NCI-H774 (cell line): Measurements from ENCODE around the gene KBTBD2.
"Not testable (repeated sequence)": the region's sequence is repeated elsewhere in the genome, so short reads cannot be mapped to it uniquely, and the experiment has no call there.

Experiments used
- DNase-seq: peaks from one replicate; lab custom pipeline; 2025; lab: John Stamatoyannopoulos, UW

KBTBD2 gene

DNA sequence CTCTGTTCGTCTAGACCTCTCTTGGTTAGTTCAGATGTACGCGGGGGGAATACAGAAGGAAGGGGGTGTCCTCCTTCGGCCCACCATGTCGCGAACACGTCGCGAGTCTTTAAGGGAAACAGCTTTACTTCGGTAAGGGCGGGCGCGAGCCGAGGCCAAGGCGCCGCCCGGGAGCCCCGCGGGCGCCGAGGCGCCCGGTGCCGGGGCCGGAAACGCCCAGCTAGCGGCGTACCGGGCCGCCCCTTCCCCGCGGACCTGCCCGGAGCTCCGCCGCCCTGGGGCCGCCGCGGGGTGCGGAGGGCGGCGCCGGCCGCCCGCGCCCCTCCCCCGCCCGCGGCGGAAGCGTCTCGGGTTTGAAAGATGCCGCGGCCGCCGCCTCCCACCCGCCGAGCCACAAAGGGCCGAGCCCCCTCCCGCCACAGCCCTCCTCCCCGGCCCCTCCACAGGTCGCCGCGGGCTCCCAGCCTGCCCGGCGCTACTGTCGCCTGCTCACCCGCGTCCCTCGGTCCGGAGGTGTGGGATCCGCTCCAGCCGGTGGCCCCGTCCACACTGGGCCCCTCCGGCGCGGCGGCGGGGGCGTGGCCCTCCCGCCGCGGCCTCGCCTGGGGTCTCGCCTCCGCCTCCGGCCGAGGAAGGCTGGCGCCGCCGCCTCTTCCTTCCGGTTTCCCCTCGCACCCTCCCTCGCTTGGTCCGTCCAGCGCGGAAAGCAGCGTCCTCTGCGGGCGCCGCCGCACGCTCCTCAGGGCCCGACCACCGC is at the start of gene KBTBD2:
KBTBD2 (minus strand) TSS at position 718 of the 757 bp plus-strand sequence. CDS start 12,156 bp downstream, outside the sequence.
- DNase-seq = peak; percentile 80

DNA sequence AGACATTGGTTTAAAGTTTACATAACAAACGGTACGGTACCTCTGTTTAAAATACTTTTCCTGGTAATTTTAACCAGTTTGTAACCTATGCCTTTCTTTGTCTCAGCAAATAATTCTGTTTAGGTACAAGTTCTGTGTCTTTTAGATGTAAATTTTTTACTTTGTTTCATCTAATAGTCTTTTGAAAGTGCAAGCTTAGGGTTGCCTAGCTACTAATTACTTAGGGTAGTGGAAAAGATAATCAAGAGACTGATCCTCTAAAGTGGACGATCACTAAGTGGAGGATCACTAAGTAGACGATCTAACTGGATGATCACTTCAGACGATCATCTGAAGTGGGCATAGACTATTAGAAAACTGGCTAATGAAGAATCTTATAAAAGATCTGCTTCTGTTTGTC is 49.6 kb upstream of the KBTBD2 start:
- DNase-seq = no peak

DNA sequence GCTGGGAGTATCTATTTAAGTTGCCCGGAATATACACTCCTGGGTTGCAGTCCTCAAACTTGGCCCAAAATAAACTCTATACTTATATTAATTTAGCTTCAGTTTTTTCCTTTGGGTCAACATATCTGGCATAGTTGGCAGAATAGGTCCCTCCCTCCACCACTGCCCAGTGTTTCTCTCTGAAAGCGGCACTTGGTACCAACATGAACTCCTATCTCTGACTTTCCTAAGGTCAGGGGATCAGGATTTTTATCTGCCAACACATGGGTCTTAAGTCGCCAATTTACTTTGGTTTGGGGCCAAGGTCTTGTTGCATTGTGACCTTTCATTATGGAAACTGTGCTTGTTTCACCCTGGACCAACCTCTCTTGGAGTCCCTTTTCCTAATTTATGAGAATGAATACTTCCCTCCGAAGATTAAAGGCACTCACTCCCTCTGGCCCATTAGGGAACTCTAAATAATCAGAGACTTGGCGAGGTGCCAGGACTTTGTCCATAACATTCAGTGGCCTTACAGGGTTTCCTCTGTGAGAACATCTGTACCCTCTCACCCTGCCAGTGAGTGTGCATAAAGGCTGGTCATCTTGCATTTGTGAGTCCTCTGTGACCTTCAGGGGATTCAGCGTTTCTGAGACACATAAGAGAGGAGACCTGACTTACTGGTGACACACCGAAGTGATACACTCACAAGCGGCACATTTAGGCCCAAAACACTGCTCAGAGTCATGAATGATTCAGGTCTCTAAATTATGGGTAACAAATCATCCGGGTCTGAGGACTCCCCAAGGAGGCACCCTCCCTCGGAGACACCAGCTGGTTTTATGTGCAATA is 46.0 kb upstream of the KBTBD2 start:
- DNase-seq = peak; percentile 21

DNA sequence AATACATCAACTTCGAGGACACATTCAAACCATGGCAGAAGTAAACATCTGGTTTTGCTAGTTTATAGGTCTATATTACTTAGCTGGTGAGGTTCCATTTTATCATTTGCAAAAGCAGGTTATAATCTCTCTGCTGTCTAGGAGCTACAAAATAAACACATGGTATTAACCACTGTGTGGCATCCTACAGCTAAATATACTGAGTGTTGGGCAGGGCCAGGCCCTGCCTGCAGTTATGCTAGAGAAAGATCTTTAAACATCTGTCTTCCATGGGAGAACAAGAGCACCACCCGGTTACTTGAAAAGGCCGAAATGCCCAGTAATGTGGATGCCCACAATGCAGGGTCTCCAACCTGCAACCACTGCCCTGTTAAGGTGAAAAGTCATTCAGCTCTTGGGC is 45.1 kb upstream of the KBTBD2 start:
- DNase-seq = no peak

DNA sequence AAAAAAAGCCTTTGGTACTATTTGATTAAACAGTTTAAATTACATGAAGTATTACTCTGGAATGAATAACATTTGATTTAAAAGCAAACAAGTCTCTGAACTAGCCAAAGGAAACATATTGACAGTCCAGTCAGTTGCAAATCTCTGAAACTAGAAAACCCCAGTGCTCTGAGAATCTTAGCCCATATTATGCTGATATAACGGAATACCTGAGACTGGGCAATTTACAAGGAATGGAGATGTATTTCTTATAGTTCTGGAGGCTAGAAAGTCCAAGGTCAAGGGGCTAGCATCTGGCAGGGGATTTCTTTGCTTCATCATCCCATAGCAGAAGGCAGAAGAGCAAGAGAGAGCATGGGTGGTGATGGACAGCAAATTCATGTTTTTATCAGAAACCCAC is 44.0 kb upstream of the KBTBD2 start:
- no peak for DNase-seq

DNA sequence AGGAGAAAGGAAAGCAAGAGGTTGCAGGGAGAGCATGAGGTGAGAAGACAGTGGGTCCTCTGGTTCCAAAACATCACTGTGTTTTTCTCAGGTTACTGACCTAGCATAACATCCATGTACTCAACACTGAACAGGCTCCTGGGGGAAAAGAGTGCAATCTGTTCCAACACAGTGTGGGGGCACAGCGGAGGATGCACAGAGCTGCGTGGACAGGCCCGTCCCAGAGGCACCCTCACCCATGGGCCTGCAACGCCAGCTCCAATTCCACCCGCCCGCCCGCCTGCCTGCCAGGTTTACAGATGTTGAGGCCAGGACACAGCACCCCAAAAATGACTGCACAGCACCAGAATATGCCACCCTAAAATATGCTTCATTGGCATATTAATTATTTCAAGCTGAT is 38.8 kb upstream of the KBTBD2 start:
- DNase-seq = no peak

DNA sequence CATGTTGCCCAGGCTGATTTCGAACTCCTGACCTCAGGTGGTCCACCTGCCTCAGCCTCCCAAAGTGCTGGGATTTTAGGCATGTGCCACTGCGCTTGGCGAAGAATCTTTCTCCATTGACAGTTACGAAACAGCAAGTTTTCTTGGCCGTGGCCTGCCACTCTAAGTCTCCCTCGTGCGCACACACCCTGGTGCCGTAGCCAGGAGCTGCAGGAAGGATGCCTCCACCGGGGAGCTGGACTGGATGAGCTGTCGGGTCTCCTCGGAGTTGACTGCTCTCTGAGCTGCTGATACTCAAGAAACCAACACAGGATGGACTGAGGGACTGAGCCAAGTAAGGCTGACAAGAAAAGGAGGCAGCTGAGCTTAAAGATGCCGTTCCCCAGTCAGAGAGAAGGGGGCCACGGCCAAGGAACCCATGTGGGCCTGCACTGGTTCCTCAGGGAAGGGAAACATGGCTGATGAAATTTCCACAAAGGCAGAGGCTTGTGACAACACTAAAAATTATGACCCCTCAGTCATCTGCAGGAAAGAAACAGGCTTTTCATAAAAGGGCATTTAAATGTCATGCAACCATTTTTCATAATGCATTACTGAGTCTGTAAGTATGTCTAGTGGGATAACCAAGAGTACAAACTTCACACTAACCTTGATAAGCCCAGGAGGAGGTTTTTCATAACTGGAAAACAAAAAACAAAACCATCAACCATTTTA is 38.0 kb upstream of the KBTBD2 start:
- no peak for DNase-seq

DNA sequence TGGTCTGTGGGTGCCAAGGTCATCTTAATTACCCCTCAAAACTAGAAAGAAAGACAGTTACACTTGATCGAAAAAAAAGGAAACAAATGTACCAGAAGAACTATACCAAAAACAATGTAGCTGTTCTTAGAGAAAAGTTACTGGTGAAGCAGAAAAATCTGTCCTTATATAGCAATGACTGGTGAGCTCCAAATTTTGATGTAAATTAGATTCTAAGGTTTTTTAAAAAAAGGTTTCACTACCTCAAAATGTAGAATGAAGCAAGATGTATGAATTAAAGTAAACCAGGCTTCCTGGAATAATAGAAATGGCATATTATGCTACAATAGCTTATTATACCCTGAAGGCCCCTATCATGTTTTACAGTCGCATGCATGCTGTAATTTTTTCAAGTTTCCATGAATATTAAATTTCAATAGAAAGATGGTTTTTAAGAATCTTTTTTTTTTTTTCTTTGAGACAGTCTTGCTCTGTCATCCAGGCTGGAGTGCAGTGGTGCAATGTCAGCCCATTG is 37.3 kb upstream of the KBTBD2 start:
- no peak for DNase-seq

DNA sequence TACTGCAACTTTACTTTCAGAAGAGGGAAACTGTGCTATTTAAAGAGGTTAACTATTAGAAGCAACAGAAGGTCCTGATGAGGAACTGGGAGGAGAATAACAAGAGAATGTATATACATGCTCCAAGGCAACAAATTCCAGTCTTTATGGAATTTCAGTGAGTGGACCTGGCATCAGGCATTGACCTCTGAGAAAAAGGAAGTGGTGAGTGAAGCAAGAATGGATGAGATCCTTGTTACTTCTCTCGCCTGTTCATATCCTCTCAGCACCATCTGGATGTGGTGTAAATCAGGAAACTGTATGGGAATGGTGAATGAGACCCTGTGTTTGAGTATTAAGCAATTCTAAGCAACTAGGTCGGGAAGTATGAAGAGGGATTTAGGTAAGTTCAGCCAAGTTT is 30.3 kb upstream of the KBTBD2 start:
- DNase-seq = no peak

DNA sequence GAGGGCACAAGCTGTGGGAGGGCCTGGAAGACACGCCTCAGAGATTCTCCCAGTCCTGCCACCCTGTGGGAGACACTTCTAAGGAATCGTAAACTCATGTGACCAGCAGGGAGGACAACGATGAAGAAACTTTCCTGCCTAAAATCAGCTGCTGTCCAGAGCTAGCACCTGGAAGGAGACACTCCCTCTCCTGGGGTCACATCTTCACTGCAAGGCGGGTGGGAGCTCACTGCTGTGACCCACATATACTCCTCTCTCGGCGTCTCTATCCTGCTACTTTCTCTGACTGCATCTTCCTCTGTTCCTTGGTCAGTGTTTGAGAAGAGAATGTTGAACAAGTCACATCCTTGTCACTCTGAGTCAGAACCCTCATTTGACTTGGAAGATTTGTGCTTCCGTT is 25.4 kb upstream of the KBTBD2 start:
- DNase-seq = not testable (repeated sequence)

DNA sequence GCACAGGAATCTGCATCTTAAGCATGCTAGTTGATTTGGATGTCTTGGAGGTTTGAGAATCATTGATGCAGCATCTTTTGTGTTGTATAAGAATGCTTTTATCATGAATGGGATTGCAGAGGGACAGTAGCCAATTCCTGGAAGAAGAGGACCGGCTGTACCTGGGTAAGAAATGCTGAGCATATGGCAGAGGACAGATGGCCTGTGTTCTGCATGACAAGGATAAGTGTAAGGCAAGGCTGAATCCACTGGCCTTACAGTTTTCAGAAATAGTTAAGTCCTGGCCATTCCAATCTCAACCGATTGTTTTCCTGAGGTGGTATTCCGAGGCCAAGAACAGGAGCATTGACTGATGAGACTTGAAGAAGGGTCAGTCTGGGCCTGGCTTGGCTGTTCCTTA is 24.4 kb upstream of the KBTBD2 start:
- DNase-seq = no peak

DNA sequence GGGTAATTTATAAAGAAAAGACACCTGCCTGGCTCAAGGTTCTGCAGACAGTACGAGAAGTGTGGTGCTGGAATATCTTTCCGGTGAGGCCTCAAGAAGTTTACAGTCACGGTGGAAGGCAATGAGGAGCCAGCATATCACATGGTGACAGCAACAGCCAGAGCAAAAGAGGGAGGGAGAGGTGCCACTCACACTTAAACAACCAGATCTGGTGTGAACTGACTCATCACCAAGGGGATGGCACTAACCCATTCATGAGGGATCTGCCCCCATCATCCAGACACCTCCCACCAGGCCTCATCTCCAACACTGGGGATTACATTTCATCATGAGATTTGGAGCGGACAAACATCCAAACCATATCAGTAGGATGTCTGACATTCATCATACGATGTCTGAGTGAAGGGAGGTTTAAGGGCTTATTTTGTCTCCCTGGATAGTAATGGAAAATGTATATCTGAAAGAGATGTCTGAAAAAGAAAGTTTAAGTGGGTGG is 23.5 kb upstream of the KBTBD2 start:
- DNase-seq = no peak

DNA sequence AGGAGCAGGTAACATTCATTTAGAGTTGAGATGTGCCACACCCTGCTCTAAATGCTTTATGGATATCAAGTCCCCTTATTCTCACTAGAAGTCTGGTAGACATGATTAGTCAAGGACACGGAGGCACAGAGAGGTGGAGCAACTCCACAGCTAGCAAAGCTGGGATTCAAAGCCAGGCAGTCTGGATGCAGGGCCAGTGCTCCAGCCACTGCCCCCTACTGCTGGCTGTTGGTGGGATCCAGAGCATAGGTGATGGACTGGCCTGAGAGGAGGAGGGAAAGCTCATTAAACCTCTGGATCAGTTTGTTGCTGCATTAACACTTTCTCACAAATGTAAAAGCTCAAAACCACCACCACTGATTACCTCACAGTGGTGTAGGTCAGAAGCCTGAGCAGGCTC is 22.6 kb upstream of the KBTBD2 start:
- no peak for DNase-seq

DNA sequence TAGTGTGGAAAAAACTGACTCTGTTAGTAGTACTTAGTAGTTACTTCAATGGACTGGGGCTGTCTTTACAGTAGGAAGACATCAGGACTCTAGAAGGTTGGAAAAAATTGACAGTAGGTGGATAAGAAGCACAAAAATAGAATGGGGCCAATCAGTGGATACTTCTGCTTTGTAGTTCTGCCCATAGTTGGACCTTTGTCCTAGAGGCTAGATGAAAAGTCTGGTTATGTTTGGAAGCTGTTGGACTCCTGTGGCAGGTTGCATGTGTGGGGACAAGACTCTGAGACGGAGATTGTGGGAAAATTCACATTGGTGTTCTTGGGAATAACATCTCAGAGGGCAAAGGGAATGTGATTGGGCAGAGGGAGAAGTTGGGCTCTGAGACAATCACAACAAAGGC is 18.6 kb upstream of the KBTBD2 start:
- DNase-seq = no peak

DNA sequence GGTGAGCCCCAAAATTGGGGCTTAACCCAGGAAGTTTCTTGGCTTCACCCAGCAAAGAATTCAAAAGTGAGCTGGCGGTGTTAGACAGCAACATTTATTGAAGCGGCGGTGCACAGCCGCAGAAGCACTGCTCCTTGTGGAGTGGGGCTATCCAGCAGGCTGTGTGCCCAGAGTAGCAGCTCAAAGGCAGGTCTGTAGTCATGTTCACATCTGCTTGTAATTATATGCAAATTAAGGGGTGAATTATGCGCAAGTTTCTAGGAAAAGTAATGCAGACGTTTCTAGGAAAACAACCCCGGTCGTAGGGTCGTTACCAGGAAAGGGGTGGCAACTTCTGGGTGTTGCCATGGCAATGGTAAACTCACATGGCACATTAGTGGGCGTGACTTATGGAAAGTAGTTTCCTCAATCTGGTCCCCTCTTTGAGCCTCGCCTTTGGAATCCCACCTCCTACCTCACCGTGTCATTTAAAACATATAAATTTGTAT is 13.7 kb upstream of the KBTBD2 start:
- DNase-seq = no peak

DNA sequence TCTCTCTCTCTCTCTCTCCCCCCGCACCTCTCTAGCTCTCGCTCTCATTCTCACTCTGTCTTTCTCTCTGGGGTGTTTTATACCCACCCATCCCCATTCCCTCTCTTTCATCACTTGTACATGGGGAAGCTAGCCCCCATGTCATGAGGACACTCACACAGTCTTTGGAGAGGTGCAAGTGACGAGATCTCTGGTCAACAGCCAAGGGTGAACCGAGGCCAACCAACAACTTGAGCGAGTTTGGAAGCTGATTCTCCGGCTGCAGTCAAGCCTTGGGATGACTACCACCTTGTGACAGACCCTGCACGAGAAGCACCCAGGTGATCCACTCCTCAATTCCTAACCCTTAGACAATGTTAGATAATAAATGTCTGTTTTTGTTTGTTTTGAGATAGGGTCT is 10.1 kb upstream of the KBTBD2 start:
- DNase-seq = no peak

DNA sequence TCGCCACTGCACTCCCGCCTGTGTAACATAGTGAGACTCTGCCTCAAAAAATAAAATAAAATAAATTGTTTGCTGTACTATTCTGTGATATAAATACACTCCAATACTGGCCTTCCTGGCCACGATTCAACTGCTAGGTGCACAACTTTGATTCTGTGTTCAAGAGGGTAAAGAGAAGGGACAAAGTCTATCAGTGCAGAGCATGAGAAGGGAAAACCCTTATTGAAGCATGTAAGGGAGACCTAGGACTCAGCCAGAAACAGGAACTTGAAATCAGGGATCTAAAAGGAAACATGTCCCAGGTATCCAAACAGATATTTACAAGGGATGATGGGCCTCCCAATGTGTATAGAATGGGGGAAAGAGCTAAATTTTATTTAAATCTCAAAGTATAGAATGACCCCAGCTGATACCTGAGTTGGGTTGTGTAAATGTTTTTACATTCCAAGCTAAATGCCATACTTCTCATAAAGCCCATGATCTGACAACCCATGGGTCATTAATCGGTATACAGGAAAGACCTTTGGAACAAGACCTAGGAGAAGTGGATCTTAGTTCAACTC is 9.0 kb upstream of the KBTBD2 start:
- no peak for DNase-seq

DNA sequence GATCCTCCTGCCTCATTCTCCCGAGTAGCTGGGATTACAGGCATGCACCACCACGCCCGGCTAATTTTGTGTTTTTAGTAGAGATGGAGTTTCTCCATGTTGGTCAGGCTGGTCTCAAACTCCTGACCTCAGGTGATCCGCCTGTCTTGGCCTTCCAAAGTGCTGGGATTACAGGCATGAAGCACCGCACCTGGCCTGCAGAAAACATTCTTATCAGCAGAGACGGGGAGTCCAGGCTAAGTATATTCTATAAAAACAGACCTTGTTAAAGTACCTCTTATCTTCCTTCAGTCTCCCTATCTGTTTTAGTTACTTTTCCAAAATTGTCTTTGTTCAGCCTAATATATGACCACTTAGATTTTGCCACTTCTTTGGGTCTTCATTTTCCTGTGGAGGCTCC is 5.8 kb upstream of the KBTBD2 start:
- not testable (repeated sequence) for DNase-seq

DNA sequence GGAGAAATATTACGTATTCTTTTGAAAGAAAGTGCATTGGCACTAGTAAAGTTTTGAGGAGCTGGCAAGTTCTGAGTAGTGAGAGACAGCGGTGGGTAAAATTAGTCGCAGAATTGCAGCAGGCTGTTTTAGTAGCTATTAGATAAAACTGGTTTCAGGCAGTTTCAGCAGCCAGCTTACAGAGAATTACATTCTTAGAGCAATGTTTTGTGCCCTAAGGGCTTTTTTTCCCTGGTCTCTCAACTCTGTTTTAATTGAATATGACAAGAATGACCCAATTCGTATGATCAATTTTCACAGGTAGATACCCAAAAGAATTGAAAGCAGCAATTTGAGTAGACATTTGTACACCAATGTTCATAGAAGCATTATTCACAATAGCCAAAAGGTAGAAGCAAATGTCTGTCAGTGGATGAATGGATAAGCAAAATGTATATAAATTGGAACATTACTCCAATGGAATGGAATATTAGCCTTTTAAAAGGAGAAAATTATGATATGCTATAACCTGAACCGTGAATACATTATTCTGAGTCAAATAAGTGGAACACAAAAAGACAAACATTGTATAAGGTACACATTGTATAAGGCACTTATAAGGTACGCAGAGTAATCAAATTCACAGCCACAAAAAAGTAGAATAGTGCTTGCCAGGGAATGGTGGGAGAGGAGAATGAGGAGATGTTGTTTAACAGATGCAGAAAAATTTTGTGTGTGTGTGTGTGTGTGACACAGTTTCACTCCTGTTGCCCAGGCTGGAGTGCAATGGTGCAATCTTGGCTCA is 5.2 kb upstream of the KBTBD2 start:
- no peak for DNase-seq

DNA sequence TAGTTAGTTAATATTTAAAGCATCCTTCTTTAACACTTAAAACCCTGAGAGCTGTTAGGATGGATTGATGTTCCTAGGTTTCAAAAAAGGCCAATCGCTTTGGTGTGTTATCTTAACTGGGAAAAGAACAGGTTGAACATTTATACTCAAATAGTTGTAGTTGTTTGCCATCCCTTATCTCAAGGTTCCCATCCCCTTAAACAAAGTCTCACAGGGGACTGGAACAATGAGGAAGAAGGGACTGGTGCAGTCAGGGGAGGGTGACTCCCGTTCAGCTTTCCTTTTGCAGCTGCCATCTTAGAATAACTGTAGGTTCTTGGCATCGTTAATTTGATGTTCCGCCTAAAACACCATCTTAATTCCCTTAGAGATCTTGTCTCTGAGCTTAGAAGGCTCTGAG is 2.6 kb upstream of the KBTBD2 start:
- DNase-seq = no peak

DNA sequence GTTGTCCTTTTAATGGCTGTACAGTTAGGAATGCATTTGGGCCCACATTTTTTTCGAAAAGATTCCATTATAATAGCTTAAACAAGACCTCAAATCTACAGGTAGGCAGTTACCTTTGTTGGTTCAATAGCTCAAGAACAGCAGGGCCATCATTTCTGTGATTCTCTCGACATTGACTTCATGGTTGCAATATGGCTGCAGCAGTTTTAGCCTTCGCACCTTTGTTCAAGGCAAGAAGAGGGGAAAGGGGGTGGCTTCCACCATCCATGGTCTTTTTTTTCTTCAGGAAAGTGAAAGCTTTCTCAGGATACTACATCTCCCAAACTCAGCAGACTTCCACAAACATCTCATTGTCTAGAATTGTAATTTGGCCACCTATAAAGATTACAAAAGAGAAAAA is 2.2 kb upstream of the KBTBD2 start:
- DNase-seq = no peak
